ENCODE measurements around the gene CFH. TPM values are rescaled to one million over a fixed set of nuclear protein-coding genes. Genes with fewer than 3 reads are reported as not detected.

Gene CFH
- 317 and 365 TPM in 2 replicates for total RNA-seq

GRCh38 chr1:196651637-196652215 lies at the start of gene CFH:
CFH (plus strand) TSS chr1:196652043; CDS start chr1:196652118, 75 bp downstream.

GRCh38 chr1:196608390-196609369 lies 43.2 kb upstream of the CFH start, which contains the start of gene KCNT2:
KCNT2 (minus strand) TSS chr1:196608440; CDS start chr1:196608309, 131 bp downstream.

DNA sequence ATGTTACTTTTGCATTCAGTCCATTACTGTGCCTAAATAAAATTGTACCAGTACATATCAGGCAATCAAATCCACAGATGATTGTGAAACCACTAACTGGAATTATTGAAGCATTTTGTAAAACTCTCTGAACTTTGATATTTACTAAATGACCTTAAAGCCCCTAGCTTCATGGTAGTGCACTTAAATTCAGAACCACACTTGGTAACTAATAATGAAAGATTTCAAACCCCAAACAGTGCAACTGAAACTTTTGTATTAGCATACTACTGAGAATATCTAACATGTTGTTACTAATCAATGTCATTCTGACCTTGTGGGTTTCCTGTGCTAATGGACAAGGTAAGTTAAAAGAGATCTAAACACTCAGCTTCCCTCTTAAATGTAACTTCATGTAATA lies 122.8 kb downstream of the CFH start, which contains the start of gene CFHR3:
TSS of gene CFHR3 (plus strand) at position 238 of the 400 bp plus-strand sequence. CDS start at position 285, 47 bp downstream.

Other genes starting within 250 kb of the CFH start
- gene KCNT2, start 43.6 kb upstream of the CFH start, total RNA-seq = 6.6 and 10.8 TPM in 2 replicates
- gene CFHR3, start 122.8 kb downstream of the CFH start, total RNA-seq = not detected in 2 replicates
- 0.36 and 1.6 TPM in 2 replicates for gene CFHR1, start 167.7 kb downstream of the CFH start, total RNA-seq
- gene CFHR4, start 236.0 kb downstream of the CFH start, total RNA-seq = not detected in 2 replicates